Measurements from ENCODE around the gene MGRN1.

DNA sequence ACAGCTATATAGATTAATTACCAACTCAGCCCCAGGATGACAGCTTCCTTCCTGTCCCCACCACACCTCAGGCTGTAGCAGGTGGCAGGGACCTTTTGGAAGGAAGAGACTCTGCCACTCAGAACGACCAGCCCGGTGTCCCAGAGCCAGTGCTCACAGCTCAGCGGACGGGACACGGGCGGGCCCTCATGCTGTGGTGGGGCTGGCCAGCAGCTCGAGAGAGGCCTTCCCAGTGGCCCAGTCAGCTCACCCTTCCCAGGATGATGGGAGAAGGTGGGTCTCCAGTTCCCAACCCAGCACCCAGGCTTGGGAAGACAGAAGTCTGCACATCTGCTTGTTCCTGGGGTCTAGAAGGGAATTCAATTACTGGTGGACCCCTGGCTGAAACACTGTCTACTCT lies 79.3 kb downstream of the MGRN1 start:
- TF ChIP-seq, protein P1, sequence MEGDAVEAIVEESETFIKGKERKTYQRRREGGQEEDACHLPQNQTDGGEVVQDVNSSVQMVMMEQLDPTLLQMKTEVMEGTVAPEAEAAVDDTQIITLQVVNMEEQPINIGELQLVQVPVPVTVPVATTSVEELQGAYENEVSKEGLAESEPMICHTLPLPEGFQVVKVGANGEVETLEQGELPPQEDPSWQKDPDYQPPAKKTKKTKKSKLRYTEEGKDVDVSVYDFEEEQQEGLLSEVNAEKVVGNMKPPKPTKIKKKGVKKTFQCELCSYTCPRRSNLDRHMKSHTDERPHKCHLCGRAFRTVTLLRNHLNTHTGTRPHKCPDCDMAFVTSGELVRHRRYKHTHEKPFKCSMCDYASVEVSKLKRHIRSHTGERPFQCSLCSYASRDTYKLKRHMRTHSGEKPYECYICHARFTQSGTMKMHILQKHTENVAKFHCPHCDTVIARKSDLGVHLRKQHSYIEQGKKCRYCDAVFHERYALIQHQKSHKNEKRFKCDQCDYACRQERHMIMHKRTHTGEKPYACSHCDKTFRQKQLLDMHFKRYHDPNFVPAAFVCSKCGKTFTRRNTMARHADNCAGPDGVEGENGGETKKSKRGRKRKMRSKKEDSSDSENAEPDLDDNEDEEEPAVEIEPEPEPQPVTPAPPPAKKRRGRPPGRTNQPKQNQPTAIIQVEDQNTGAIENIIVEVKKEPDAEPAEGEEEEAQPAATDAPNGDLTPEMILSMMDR (IDR thresholded peaks at IDR 0.05): no peak
- TF ChIP-seq POLR2A (IDR thresholded peaks at IDR 0.05) (no peak), POLR2AphosphoS5 (IDR thresholded peaks at IDR 0.05; ENCODE audit: insufficient read depth in 1 of 2, low read depth in 1 of 2) (no peak)
